NCI-H146 treated with DMSO at 0.1 percent for 48 hours (cell line): ENCODE results near the gene OAS1.
"Not testable (repeated sequence)": the region's sequence is repeated elsewhere in the genome, so short reads cannot be mapped to it uniquely, and the experiment has no call there.

ENCODE experiments used
- DNase-seq: peaks from one replicate; lab custom pipeline; 2025; ENCODE audit not compliant: unreplicated experiment; lab: John Stamatoyannopoulos, UW

The OAS1 gene

GRCh38 chr12:112936264-112936663 is 29.5 kb downstream of the OAS1 start:
- DNase-seq, result no peak

- DNase-seq, result no peak
Observed at GRCh38 chr12:112936927-112937326, 30.2 kb downstream of the OAS1 start.

GRCh38 chr12:112937741-112938719 is 31.3 kb downstream of the OAS1 start, which contains the start of gene OAS3:
Gene OAS3 (plus strand): TSS chr12:112938474. CDS start chr12:112938531, 57 bp downstream.
- DNase-seq, result peak; percentile 32

- DNase-seq, result no peak
Observed at GRCh38 chr12:112938751-112939150, 32.0 kb downstream of the OAS1 start.

- no peak for DNase-seq
Observed at GRCh38 chr12:112939761-112940381, 33.1 kb downstream of the OAS1 start.

GRCh38 chr12:112941528-112942335 is 35.0 kb downstream of the OAS1 start:
- no peak for DNase-seq

GRCh38 chr12:112942572-112942971 is 35.8 kb downstream of the OAS1 start:
- no peak for DNase-seq

GRCh38 chr12:112944024-112944690 is 37.4 kb downstream of the OAS1 start:
- DNase-seq, result no peak

GRCh38 chr12:112945515-112945914 is 38.8 kb downstream of the OAS1 start:
- DNase-seq, result no peak

GRCh38 chr12:112946236-112947000 is 39.7 kb downstream of the OAS1 start:
- no peak for DNase-seq

- DNase-seq, result no peak
Observed at GRCh38 chr12:112947314-112947713, 40.6 kb downstream of the OAS1 start.

GRCh38 chr12:112947761-112948160 is 41.0 kb downstream of the OAS1 start:
- no peak for DNase-seq

GRCh38 chr12:112948806-112949205 is 42.0 kb downstream of the OAS1 start:
- DNase-seq, result no peak

GRCh38 chr12:112950701-112951100 is 43.9 kb downstream of the OAS1 start:
- no peak for DNase-seq

- not testable (repeated sequence) for DNase-seq
Observed at GRCh38 chr12:112957125-112957524, 50.4 kb downstream of the OAS1 start.

- no peak for DNase-seq
Observed at GRCh38 chr12:112961074-112961473, 54.3 kb downstream of the OAS1 start.

GRCh38 chr12:112961536-112961935 is 54.8 kb downstream of the OAS1 start:
- DNase-seq, result no peak

GRCh38 chr12:112962561-112962960 is 55.8 kb downstream of the OAS1 start:
- DNase-seq, result no peak

- DNase-seq, result no peak
Observed at GRCh38 chr12:112963227-112963861, 56.6 kb downstream of the OAS1 start.
